ENCODE data around the gene ZDHHC22. TPM values are rescaled to one million over a fixed set of nuclear protein-coding genes. Genes with fewer than 3 reads are reported as not detected.

The ZDHHC22 gene
- not detected for total RNA-seq (2013)
- polyA plus RNA-seq: not detected
- under 0.01 TPM in 1 of 2 replicates, not detected in the other for polyA minus RNA-seq
- total RNA-seq: 0 to 1.1 (median 0.06) reads per million in 11 experiments

- Mint-ChIP-seq H3K9me3 (peaks cover 0 to 11% (median 6%) of the 10 kb centered on the region in 7 donors), H3K36me3 (peaks cover 0 to 1% of the 10 kb centered on the region in 2 donors), H3K4me3 (peak within 1 kb of the TSS in 1 of 2 donors; percentile 78), H3K4me1 (peaks cover 15% of the 10 kb centered on the region), H3K27me3 (ENCODE audit: low read depth in 3 of 3) (peaks cover 65 to 87% (median 76%) of the 10 kb centered on the region in 3 donors), H3K27ac (no peak within 1 kb of the TSS)
- Histone ChIP-seq H3K9me3 (replicated peaks in 1 of 2; ENCODE audit: control insufficient read depth in 1 of 2, insufficient read depth in 1 of 2, low read length in 2 of 2) (peaks cover 3 to 25% of the 10 kb centered on the region in 2 donors), H3K27ac (ENCODE audit: low read depth in 1 of 2, low read length in 2 of 2) (no peak within 1 kb of the TSS), H3K79me2 (ENCODE audit: insufficient read depth, low read length) (no peaks in the 10 kb centered on the region), H3K9ac (ENCODE audit: insufficient read depth, low read length, poor library complexity, severe bottlenecking) (no peak within 1 kb of the TSS), H3K27me3 (ENCODE audit: control insufficient read depth in 2 of 2, insufficient read depth in 2 of 2, low read length in 2 of 2) (peaks cover 63 to 82% of the 10 kb centered on the region in 2 donors), H3K4me2 (replicated peaks; ENCODE audit: extremely low read depth, low read length, poor library complexity, severe bottlenecking) (peak within 1 kb of the TSS; percentile 19), H3K36me3 (replicated peaks in 1 of 2; ENCODE audit: control insufficient read depth in 1 of 2, insufficient read depth in 2 of 2, low read length in 2 of 2) (no peaks in the 10 kb centered on the region), H3K4me3 (replicated peaks in 1 of 3; ENCODE audit: low read depth in 2 of 3, low read length in 3 of 3) (no peak within 1 kb of the TSS), H3K4me1 (ENCODE audit: control insufficient read depth in 1 of 2, insufficient read depth in 2 of 2, low read length in 2 of 2) (peaks cover 3 to 20% of the 10 kb centered on the region in 2 donors), H4K20me1 (ENCODE audit: insufficient read depth, low read length) (no peaks in the 10 kb centered on the region), H2AFZ (ENCODE audit: insufficient read depth, low read depth, low read length, poor library complexity, severe bottlenecking) (no peak within 1 kb of the TSS)
- WGBS (ENCODE audit: insufficient coverage): 1% methylated on average over 60 of the region's 77 CpGs
- intact Hi-C loops (cut with micrococcal nuclease): no loop called here
- TF ChIP-seq CTCF (IDR thresholded peaks at IDR 0.05): peak; percentile 14
- DNase-seq: no peak
Observed at GRCh38 chr14:77141214-77142004, at the start of gene ZDHHC22. TSS of gene ZDHHC22 (minus strand) at chr14:77141791. CDS start at chr14:77139738, 2,053 bp downstream.

GRCh38 chr14:77190977-77191376, 49.4 kb upstream of the ZDHHC22 start:
- peaks cover 4 to 15% of the 10 kb centered on the region in 2 donors for H3K4me1 ChIP-seq (ENCODE audit: control insufficient read depth in 1 of 2, insufficient read depth in 2 of 2, low read length in 2 of 2)
- H3K27me3 ChIP-seq (ENCODE audit: control insufficient read depth in 2 of 2, insufficient read depth in 2 of 2, low read length in 2 of 2): peaks cover 0 to 3% of the 10 kb centered on the region in 2 donors
- peaks cover 0 to 1% (median 0%) of the 10 kb centered on the region in 7 donors for H3K9me3 Mint-ChIP-seq
- no peaks in the 10 kb centered on the region for H3K79me2 ChIP-seq (ENCODE audit: insufficient read depth, low read length)
- peaks cover 6 to 14% (median 6%) of the 10 kb centered on the region in 3 donors for H3K27me3 Mint-ChIP-seq (ENCODE audit: low read depth in 3 of 3)
- peaks cover 19% of the 10 kb centered on the region for H3K4me1 Mint-ChIP-seq
- H3K9ac ChIP-seq (ENCODE audit: insufficient read depth, low read length, poor library complexity, severe bottlenecking): no peak overlapping the region
- H3K36me3 ChIP-seq (replicated peaks in 1 of 2; ENCODE audit: control insufficient read depth in 1 of 2, insufficient read depth in 2 of 2, low read length in 2 of 2): no peaks in the 10 kb centered on the region
- no peak overlapping the region for H3K4me3 Mint-ChIP-seq
- no peaks in the 10 kb centered on the region for H3K36me3 Mint-ChIP-seq
- DNase-seq: no peak
- intact Hi-C loops (cut with micrococcal nuclease): no loop called here
- no peak overlapping the region for H3K4me2 ChIP-seq (replicated peaks; ENCODE audit: extremely low read depth, low read length, poor library complexity, severe bottlenecking)
- no peak overlapping the region for H3K27ac ChIP-seq (ENCODE audit: low read depth in 1 of 2, low read length in 2 of 2)
- H3K9me3 ChIP-seq (replicated peaks in 1 of 2; ENCODE audit: control insufficient read depth in 1 of 2, insufficient read depth in 1 of 2, low read length in 2 of 2): no peaks in the 10 kb centered on the region
- no peak overlapping the region for H2AFZ ChIP-seq (ENCODE audit: insufficient read depth, low read depth, low read length, poor library complexity, severe bottlenecking)
- H4K20me1 ChIP-seq (ENCODE audit: insufficient read depth, low read length): no peaks in the 10 kb centered on the region
- no peak overlapping the region for H3K27ac Mint-ChIP-seq
- TF ChIP-seq CTCF (IDR thresholded peaks at IDR 0.05): no peak
- H3K4me3 ChIP-seq (replicated peaks in 1 of 3; ENCODE audit: low read depth in 2 of 3, low read length in 3 of 3): no peak overlapping the region
- no CpG with 5 or more reads among the region's 1 CpG for WGBS (ENCODE audit: insufficient coverage)

Measured in CD14-positive monocyte (primary cell).